22Rv1 (cell line): ENCODE measurements around the gene TAC3.

Experiments used
- ZFX ChIP-seq: fragments of 450-650 bp; IDR thresholded peaks from 2 replicates; pipeline ENCODE4 v1.6.1; 2017; ENCODE audit warnings: antibody characterized with exemption, borderline replicate concordance
- TF ChIP-seq, protein P1 (sequence below): fragments of 450-650 bp; IDR thresholded peaks from 2 replicates; pipeline ENCODE4 v1.5.1; 2017; ENCODE audit warnings: mild to moderate bottlenecking

DNA sequence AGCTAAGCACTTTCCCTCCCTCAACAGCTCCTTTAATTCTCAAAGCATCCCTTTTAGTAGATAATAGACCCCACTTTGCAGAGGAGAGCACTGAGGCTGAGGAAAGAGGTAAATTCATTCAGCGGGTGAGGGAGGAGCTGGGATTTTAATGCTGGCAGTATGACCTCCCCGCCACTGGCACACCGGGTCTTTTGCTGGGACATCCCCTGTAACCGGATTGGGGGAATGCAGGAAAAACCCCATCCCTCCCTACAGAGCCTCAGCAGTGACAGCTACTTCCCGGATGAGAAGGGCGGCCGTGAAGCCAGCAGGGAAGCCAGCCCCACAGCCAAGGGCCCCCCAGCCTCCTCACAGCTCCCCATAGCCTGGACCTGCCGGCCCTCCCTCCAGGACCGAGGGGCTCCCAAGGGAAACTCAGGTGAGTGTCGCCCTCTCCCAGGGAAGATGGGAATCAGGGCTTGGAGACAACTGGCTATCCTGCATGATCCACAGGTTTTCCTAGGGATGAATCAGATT lies 22.0 kb downstream of the TAC3 start:
- TF ChIP-seq, protein P1, sequence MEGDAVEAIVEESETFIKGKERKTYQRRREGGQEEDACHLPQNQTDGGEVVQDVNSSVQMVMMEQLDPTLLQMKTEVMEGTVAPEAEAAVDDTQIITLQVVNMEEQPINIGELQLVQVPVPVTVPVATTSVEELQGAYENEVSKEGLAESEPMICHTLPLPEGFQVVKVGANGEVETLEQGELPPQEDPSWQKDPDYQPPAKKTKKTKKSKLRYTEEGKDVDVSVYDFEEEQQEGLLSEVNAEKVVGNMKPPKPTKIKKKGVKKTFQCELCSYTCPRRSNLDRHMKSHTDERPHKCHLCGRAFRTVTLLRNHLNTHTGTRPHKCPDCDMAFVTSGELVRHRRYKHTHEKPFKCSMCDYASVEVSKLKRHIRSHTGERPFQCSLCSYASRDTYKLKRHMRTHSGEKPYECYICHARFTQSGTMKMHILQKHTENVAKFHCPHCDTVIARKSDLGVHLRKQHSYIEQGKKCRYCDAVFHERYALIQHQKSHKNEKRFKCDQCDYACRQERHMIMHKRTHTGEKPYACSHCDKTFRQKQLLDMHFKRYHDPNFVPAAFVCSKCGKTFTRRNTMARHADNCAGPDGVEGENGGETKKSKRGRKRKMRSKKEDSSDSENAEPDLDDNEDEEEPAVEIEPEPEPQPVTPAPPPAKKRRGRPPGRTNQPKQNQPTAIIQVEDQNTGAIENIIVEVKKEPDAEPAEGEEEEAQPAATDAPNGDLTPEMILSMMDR, result no peak
- no peak for TF ChIP-seq ZFX
